A673 (cell line): ENCODE measurements around the gene SCG5.

Experiments
- EZH2 ChIP-seq: fragments of 200-600 bp; sonication (generic); IDR thresholded peaks from 2 replicates; pipeline ENCODE4 v1.6.1; 2017; ENCODE audit warnings: borderline replicate concordance, low read depth, mild to moderate bottlenecking, mixed read lengths, antibody characterized with exemption, low read length; ENCODE audit not compliant: poor library complexity, severe bottlenecking
- TF ChIP-seq, protein P1 (sequence below): fragments of 300-800, 200-600 bp; sonication (generic); conservative IDR thresholded peaks from 2 replicates; pipeline ENCODE4 v1.5.1; 2017; ENCODE audit warnings: low read depth, mild to moderate bottlenecking, antibody characterized with exemption, low read length, moderate library complexity, mixed read lengths

DNA sequence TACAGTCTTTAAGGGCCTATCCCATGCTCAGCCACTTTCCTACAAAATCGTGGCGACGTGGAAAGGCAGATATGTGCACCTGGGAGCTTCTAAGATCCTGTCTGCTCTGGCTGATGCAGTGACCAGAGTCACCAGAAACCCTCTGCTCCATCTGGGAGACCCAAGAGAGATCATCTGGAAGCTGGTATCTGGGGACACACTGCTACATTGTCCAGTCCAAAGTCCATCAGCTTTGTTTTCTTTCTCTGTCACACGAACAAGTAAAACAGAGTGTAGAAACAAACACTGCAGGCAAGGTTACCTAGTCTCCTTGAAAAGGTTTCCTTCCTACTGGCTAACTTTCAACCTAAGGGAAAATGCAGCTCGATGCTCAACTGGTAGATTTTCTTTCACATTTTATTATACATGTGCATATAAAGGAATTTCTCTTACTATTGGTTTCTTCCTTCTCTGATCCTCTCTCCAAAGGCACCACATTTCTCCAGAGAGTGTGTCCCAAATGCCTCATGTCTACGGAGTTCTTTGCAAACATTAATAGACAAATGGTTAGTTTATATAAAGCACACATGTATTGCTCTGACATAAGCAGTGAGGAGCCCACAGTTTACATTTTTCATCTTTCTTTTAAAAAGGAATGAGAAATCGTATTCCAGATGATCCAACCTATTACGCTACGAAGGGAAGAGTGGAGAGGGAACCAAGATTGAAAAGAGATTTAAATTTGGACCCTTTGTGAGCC, 68.0 kb downstream of the SCG5 start:
- TF ChIP-seq, protein P1, sequence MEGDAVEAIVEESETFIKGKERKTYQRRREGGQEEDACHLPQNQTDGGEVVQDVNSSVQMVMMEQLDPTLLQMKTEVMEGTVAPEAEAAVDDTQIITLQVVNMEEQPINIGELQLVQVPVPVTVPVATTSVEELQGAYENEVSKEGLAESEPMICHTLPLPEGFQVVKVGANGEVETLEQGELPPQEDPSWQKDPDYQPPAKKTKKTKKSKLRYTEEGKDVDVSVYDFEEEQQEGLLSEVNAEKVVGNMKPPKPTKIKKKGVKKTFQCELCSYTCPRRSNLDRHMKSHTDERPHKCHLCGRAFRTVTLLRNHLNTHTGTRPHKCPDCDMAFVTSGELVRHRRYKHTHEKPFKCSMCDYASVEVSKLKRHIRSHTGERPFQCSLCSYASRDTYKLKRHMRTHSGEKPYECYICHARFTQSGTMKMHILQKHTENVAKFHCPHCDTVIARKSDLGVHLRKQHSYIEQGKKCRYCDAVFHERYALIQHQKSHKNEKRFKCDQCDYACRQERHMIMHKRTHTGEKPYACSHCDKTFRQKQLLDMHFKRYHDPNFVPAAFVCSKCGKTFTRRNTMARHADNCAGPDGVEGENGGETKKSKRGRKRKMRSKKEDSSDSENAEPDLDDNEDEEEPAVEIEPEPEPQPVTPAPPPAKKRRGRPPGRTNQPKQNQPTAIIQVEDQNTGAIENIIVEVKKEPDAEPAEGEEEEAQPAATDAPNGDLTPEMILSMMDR = no peak
- TF ChIP-seq EZH2 = no peak
